ENCODE data around the gene TUBB2B.
A peak's percentile ranks its signal among the peaks of the same experiment; 100 is the strongest.
"Not testable (repeated sequence)": the region's sequence is repeated elsewhere in the genome, so short reads cannot be mapped to it uniquely, and the experiment has no call there.

The TUBB2B gene

GRCh38 chr6:3258201-3258600 lies 30.7 kb upstream of the TUBB2B start:
- DNase-seq: no peak

- DNase-seq: no peak
These were observed 26.1 kb upstream of the TUBB2B start for GRCh38 chr6:3253597-3253961.

GRCh38 chr6:3252861-3253596 lies 25.6 kb upstream of the TUBB2B start:
- no peak for DNase-seq

- DNase-seq: no peak
These were observed 24.9 kb upstream of the TUBB2B start for GRCh38 chr6:3252369-3252768.

GRCh38 chr6:3251462-3252314 lies 24.2 kb upstream of the TUBB2B start:
- peak; percentile 57 for DNase-seq

- peak; percentile 73 for DNase-seq
These were observed 22.8 kb upstream of the TUBB2B start for GRCh38 chr6:3250231-3250675.

- no peak for DNase-seq
These were observed 22.4 kb upstream of the TUBB2B start for GRCh38 chr6:3249821-3250220.

- no peak for DNase-seq
These were observed 20.0 kb upstream of the TUBB2B start for GRCh38 chr6:3247255-3248146.

- no peak for DNase-seq
These were observed 17.8 kb upstream of the TUBB2B start for GRCh38 chr6:3245216-3245615.

- DNase-seq: not testable (repeated sequence)
These were observed 17.3 kb upstream of the TUBB2B start for GRCh38 chr6:3244832-3245161.

GRCh38 chr6:3244003-3244831 lies 16.8 kb upstream of the TUBB2B start:
- DNase-seq: no peak

GRCh38 chr6:3242768-3243167 lies 15.3 kb upstream of the TUBB2B start:
- DNase-seq: no peak

- DNase-seq: not testable (repeated sequence)
These were observed 14.3 kb upstream of the TUBB2B start for GRCh38 chr6:3241745-3242144.

GRCh38 chr6:3240595-3240994 lies 13.1 kb upstream of the TUBB2B start:
- no peak for DNase-seq

GRCh38 chr6:3239110-3239830 lies 11.8 kb upstream of the TUBB2B start:
- no peak for DNase-seq

- DNase-seq: no peak
These were observed 10.6 kb upstream of the TUBB2B start for GRCh38 chr6:3237761-3238662.

- no peak for DNase-seq
These were observed 8.6 kb upstream of the TUBB2B start for GRCh38 chr6:3236005-3236404.

- no peak for DNase-seq
These were observed 8.0 kb upstream of the TUBB2B start for GRCh38 chr6:3235486-3235885.

- DNase-seq: no peak
These were observed 6.5 kb upstream of the TUBB2B start for GRCh38 chr6:3233904-3234303.

- no peak for DNase-seq
These were observed 5.9 kb upstream of the TUBB2B start for GRCh38 chr6:3233321-3233720.
